HepG2 (cell line): ENCODE results near the gene C21orf58.

ENCODE experiments used
- ARNTL ChIP-seq: sonication (generic); formaldehyde crosslinking; IDR thresholded peaks from 2 replicates; pipeline ENCODE4 v1.4.0; 2020; ENCODE audit warnings: mild to moderate bottlenecking, missing genetic modification reagents
- CTCF ChIP-seq: sonication (generic); formaldehyde crosslinking; IDR thresholded peaks from 2 replicates; pipeline ENCODE4 v1.5.0; 2020; ENCODE audit warnings: mild to moderate bottlenecking, missing genetic modification reagents, moderate library complexity
- DNMT3B ChIP-seq: conservative IDR thresholded peaks from 2 replicates; pipeline ENCODE4 v1.6.1; 2016; ENCODE audit warnings: missing biosample characterization, control low read depth
- E2F5 ChIP-seq: sonication (generic); formaldehyde crosslinking; conservative IDR thresholded peaks from 2 replicates; pipeline ENCODE4 v1.4.0; 2020; ENCODE audit warnings: missing genetic modification reagents
- HNF1A ChIP-seq, 2 experiments: sonication (generic) in 1 of 2; formaldehyde crosslinking in 1 of 2; IDR thresholded peaks; 2 replicates each; pipeline versions ENCODE4 v1.4.0 to v1.6.1; 2016 to 2020; ENCODE audit warnings: borderline replicate concordance in 1 of 2, low read depth in 1 of 2, mild to moderate bottlenecking in 1 of 2, missing genetic modification reagents in 1 of 2
- HNRNPLL ChIP-seq: fragments of 200-400 bp; formaldehyde crosslinking; IDR thresholded peaks from 2 replicates; pipeline ENCODE4 v1.6.1; 2017; ENCODE audit warnings: mild to moderate bottlenecking, low read depth, low read length; ENCODE audit not compliant: poor library complexity, severe bottlenecking
- MEIS2 ChIP-seq: sonication (generic); formaldehyde crosslinking; IDR thresholded peaks from 2 replicates; pipeline ENCODE4 v1.9.0; 2021; ENCODE audit warnings: mild to moderate bottlenecking, missing genetic modification reagents
- POLR2A ChIP-seq, 2 experiments: IDR thresholded peaks; 2 replicates each; pipeline ENCODE4 v1.6.1; 2011; ENCODE audit warnings: low read depth in 2 of 2, low read length in 2 of 2, mild to moderate bottlenecking in 1 of 2, moderate library complexity in 1 of 2; ENCODE audit not compliant: insufficient read depth in 1 of 2
- POLR2AphosphoS5 ChIP-seq: IDR thresholded peaks from 2 replicates; pipeline ENCODE4 v1.6.1; 2012; ENCODE audit warnings: low read depth, low read length
- PRDM15 ChIP-seq: sonication (generic); formaldehyde crosslinking; IDR thresholded peaks from 2 replicates; pipeline ENCODE4 v1.4.0; 2020; ENCODE audit warnings: missing genetic modification reagents
- SKIL ChIP-seq: sonication (generic); formaldehyde crosslinking; IDR thresholded peaks from 2 replicates; pipeline ENCODE4 v1.8.0; 2022; ENCODE audit warnings: missing genetic modification reagents, mild to moderate bottlenecking, moderate library complexity, borderline replicate concordance
- TAF15 ChIP-seq: fragments of 200-400 bp; formaldehyde crosslinking; IDR thresholded peaks from one replicate; pipeline ENCODE4 v1.6.1; 2018; ENCODE audit warnings: mild to moderate bottlenecking, low read depth, low read length; ENCODE audit not compliant: poor library complexity, severe bottlenecking
- ZNF207 ChIP-seq: fragments of 450-650 bp; IDR thresholded peaks from 2 replicates; pipeline ENCODE4 v1.6.1; 2016; ENCODE audit warnings: antibody characterized with exemption, borderline replicate concordance

GRCh38 chr21:46352913-46353312 lies 29.2 kb upstream of the C21orf58 start:
- no peak for TF ChIP-seq POLR2A (IDR thresholded peaks at IDR 0.05; ENCODE audit: insufficient read depth in 1 of 2, low read depth in 2 of 2, low read length in 2 of 2)
- TF ChIP-seq TAF15: no peak
- no peak for TF ChIP-seq E2F5 (CRISPR knock-in tag)
- no peak for TF ChIP-seq CTCF (CRISPR knock-in tag)
- TF ChIP-seq POLR2AphosphoS5: no peak
- no peak for TF ChIP-seq ZNF207
- TF ChIP-seq SKIL (CRISPR knock-in tag): no peak
- no peak for TF ChIP-seq MEIS2 (CRISPR knock-in tag)
- TF ChIP-seq HNF1A (IDR thresholded peaks at IDR 0.05; ENCODE audit: low read depth): no peak
- no peak for TF ChIP-seq HNF1A (CRISPR knock-in tag; IDR thresholded peaks at IDR 0.05; ENCODE audit: borderline replicate concordance)
- no peak for TF ChIP-seq DNMT3B (CRISPR knock-in tag)
- no peak for TF ChIP-seq ARNTL (CRISPR knock-in tag)
- no peak for TF ChIP-seq HNRNPLL
- TF ChIP-seq PRDM15: no peak
